Transverse colon (tissue), 3 donors: ENCODE results near the gene LARP6.

Experiments used
- CTCF ChIP-seq, 5 experiments: fragments of 200-600 bp in 3 of 5; fragments of 450-650 bp in 2 of 5; sonication (generic) in 3 of 5; IDR thresholded peaks; 1 replicate in 2 of 5; 2 replicates in 3 of 5; pipeline ENCODE4 v1.5.1; 2016 to 2017; ENCODE audit warnings: antibody characterized with exemption in 5 of 5, inconsistent platforms in 3 of 5, mild to moderate bottlenecking in 2 of 5, moderate library complexity in 1 of 5
- POLR2A ChIP-seq: fragments of 450-650 bp; IDR thresholded peaks from one replicate; pipeline ENCODE4 v1.6.1; 2016; ENCODE audit warnings: antibody characterized with exemption, mild to moderate bottlenecking, moderate library complexity

DNA sequence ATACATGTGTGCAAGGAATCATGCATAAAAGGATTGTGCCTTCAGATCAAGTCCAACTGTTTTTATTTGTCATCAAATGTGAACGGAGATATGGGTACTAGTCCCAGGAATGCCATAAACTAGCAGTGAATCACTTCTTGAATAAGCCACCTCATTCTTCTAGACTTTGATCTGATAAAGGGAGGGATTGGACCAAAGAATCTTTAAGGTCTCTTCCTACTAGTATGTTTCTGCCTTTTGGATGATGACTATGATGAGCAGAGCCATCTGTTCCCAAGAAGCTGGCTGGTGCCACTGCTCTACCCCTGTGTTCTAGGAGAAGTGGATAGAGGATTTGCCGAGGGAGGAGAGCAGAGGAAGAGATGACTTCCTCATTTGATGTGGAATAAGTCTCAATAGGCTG lies 61.8 kb downstream of the LARP6 start:
- TF ChIP-seq CTCF (IDR thresholded peaks at IDR 0.05), result no peak
- TF ChIP-seq POLR2A, result no peak
